ENCODE data around the gene HGFAC.

HGFAC gene

DNA sequence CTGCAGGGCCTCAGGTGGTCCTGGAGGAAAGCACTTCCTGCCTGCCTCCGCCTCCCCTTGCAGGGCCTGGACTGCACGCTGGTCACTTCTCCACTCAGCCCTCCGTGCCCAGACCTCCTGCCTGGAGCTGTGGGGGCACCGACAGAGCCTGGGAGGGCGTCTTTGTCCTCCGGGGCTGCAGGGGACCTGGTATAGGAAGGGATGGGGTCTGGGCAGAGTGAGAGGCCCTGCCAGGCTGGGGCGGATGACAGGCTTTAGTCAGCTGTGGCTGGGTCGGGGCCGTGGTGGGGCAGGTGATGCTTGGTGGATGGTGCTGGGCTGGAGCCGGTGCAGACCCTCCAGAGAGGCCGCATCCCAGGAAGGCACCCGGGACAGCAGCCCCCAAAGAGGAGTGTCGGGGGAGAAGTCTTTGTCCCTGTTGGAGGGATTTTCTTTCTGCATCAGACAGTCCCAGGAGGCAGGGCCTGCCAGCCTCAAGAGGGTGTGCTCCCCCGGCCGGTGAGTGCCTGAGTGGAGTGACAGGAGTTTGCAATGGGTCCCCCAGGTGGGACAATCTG is 22.7 kb downstream of the HGFAC start:
- no peak for FAIRE-seq

- FAIRE-seq = no peak
These were observed 23.3 kb downstream of the HGFAC start for GRCh38 chr4:3464911-3465697.

DNA sequence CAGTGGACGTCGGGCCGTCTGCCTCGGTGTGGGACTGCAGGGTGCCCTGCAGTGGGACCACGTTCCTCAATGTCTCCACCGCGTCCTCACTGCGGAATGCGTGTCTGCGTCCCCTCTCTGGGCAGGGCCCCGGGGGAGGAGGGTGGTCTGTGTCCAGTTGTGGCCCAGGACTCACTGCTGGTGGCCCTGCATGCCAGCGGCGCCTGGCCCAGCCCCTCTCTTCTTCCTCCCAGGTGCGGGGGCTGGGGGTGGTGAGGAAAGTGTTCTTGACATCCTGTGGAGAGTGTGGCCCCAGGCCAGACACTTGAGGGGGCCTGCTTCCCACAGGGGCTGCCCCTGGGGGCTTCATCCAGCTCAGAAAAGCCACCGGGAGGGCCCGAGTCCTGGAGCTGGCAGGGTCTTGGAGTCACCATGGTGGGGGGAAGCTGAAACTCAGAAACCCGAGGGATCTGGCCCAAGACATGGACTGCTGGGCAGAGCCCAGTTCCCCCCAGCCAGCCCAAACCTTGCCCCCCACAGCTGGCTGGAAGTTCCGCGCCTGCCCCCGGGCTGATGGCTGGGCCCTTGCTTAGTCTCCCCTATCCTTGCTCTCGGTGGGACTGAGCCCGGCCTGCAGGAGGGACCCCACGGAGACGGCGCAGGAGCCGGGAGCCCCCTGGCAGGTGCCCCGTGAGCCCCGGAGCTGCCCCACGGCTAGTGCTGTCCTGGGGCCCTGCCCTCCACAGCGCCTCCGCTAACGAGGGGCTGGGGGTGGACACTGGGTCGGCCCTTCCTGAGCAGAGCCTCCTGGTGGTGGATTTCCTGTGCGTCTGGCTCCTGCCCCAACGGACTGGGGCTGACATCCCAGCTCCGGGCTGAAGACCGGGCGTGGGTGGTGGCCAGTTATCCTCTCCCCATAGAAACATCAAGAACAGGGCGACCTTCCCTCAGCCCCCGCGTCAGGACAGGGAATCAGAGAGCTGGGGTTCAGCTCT is 24.2 kb downstream of the HGFAC start:
- no peak for FAIRE-seq

- FAIRE-seq = no peak
These were observed 25.2 kb downstream of the HGFAC start for GRCh38 chr4:3466691-3467600.

DNA sequence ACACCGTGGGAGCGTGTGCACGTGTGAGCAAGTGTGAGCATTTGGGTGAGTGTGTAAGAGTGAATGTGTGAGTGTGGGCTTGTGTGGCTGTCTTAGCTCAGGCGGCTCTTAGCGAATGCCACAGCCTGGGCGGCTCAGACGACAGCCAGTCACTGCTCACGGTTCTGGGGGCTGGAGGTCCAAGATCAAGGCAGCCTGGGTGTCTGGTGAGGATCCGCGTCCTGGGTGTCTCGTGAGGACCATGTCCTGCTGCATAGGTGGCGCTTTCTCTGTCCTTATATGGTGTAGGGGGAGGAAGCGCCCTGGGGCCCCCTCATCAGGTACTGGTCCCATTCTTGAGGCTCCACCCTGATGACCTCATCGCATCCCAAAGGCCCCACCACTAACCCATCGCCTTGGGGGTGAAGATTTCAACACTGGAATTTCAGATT is 25.8 kb downstream of the HGFAC start:
- no peak for FAIRE-seq

- FAIRE-seq = no peak
These were observed 26.4 kb downstream of the HGFAC start for GRCh38 chr4:3468154-3468553.

- no peak for FAIRE-seq
These were observed 27.0 kb downstream of the HGFAC start for GRCh38 chr4:3468804-3469203.

DNA sequence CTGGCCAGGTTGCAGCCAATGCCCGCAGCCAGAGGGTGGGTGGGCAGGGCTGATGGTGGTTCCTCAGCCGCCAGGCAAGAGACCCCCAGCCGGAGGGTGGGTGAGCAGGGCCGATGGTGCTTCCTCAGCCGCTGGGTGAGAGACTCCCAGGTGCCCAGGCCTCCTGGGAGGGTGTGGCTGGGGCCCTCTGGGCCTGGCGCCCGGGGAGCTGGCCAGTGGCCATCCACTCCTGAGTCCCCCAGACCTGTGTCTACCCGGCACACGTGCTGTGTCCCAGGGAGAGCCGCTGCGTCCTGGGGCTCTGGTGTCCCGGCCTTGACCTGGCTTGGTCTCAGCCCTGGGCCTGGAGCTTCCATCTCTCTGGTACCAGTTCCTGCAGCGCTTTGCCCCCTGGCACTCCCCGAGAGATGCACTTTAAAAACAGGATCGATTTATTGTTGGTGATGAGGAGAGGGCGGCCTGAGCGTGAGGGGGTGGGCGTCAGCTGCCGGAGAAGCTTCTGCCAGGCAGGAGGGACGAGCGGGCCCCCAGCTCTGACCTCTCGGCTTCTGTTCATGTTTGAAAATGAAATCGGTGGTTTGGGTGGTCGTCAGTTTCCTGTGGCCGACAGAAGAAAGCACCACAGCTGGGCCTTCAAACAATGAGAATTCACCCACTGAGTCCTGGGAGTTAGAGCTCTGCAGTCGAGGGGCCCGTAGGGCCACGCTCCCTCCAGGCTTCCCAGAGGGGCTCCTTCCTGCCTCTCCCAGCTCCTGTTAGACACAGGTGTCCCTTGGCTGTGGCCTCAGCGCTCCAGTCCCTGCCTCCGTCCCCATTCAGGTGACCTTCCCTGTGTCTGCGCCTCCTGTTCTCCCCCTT is 27.8 kb downstream of the HGFAC start:
- no peak for FAIRE-seq

- no peak for FAIRE-seq
These were observed 28.7 kb downstream of the HGFAC start for GRCh38 chr4:3470244-3471097.

GRCh38 chr4:3471098-3471760 is 29.5 kb downstream of the HGFAC start:
- FAIRE-seq = no peak

- FAIRE-seq = no peak
These were observed 30.1 kb downstream of the HGFAC start for GRCh38 chr4:3471886-3472285.

- FAIRE-seq = no peak
These were observed 30.8 kb downstream of the HGFAC start for GRCh38 chr4:3472411-3473141.

GRCh38 chr4:3473181-3473950 is 31.6 kb downstream of the HGFAC start:
- FAIRE-seq = no peak

GRCh38 chr4:3473996-3474765 is 32.4 kb downstream of the HGFAC start:
- no peak for FAIRE-seq

DNA sequence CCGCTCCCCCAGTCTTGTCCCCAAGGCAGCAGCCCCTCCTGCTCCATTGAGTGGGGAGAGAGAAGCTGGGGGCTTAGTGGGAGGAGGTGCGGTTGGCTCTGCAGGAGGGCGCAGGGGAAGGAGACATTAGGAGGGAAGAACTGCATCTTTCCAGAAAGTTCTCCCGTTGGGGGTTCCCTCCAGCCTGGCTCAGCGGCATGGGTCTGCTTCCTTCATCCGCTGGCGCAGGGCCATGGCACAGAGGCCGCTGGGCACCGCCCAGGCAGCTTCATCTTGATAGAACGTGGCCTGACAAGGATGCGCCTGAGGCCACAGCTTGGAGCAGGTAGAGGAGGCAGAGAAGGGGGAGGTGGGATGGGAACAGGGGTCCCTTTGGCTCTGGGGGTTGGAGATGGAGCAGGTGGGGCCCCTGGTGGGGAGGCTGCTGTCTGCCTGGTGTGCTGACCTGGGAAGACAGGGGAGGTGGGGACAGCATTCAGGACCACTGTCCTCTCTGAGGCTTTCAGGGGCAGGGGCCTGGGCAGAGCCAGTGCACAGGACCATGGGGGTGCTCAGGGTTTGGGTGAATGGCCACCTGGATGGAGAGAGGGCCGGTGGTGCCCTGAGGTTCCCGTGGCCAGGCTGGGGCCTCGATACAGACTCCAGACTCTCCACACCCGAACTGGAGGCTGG is 33.4 kb downstream of the HGFAC start:
- no peak for FAIRE-seq

GRCh38 chr4:3475713-3476260 is 34.0 kb downstream of the HGFAC start:
- no peak for FAIRE-seq

Measured in colon (tissue), 2 donors.